IMR-90 (cell line): Measurements from ENCODE around the gene PDZD2. TPM values are rescaled to one million over a fixed set of nuclear protein-coding genes. Genes with fewer than 3 reads are reported as not detected.

Source experiments
- ATAC-seq: fragments of 200-7000 bp; cut with Tn5 transposase; 2 replicates; pipeline ENCODE4 v1.9.1; 2020; ENCODE audit warnings: low read depth, mild to moderate bottlenecking, moderate library complexity
- BruUV-seq: library from RNA; stranded (reverse); fragments of 400-500 nt; replicated peaks from 2 replicates; lab custom pipeline; 2021; lab: Mats Ljungman, UMichigan
- CTCF ChIA-PET: fragments of 300-600 bp; formaldehyde crosslinking; extraction: SDS; loops from one replicate; lab custom pipeline; 2021; ENCODE audit warnings: antibody characterized with exemption; lab: Yijun Ruan, JAX
- POLR2A ChIA-PET: fragments of 300-600 bp; sonication (Branson Sonifier 250); formaldehyde crosslinking; loops from one replicate; lab custom pipeline; 2022; ENCODE audit warnings: antibody characterized with exemption; ENCODE audit not compliant: unreplicated experiment; lab: Charles Lee
- DNase-seq: peaks from one replicate; pipeline ENCODE4 v3.0.0; 2013
- H2AFZ ChIP-seq: replicated peaks from 2 replicates; pipeline ENCODE3; 2013; ENCODE audit warnings: low read length, mild to moderate bottlenecking; ENCODE audit not compliant: poor library complexity
- H2AK5ac ChIP-seq: 2 replicates; pipeline ENCODE4 v1.6.1; 2013; ENCODE audit warnings: low read depth, low read length, inconsistent platforms
- H2AK9ac ChIP-seq: replicated peaks from 2 replicates; pipeline ENCODE3; 2013; ENCODE audit warnings: mild to moderate bottlenecking, low read depth, low read length, moderate library complexity; ENCODE audit not compliant: poor library complexity
- H2BK120ac ChIP-seq: 2 replicates; pipeline ENCODE4 v1.6.1; 2013; ENCODE audit warnings: low read depth, low read length, inconsistent platforms
- H2BK15ac ChIP-seq: 3 replicates; pipeline ENCODE4 v1.6.1; 2013; ENCODE audit warnings: low read depth, low read length, inconsistent platforms
- H2BK20ac ChIP-seq: 2 replicates; pipeline ENCODE4 v1.6.1; 2013; ENCODE audit warnings: low read depth, mild to moderate bottlenecking, inconsistent platforms, low read length, moderate library complexity
- H2BK5ac ChIP-seq: 2 replicates; pipeline ENCODE4 v1.6.1; 2013; ENCODE audit warnings: mild to moderate bottlenecking, low read depth, low read length, inconsistent platforms; ENCODE audit not compliant: poor library complexity, severe bottlenecking
- H3K14ac ChIP-seq: replicated peaks from 2 replicates; pipeline ENCODE4 v1.6.1; 2013; ENCODE audit warnings: low read depth, low read length, inconsistent platforms
- H3K18ac ChIP-seq: 2 replicates; pipeline ENCODE4 v1.6.1; 2013; ENCODE audit warnings: low read depth, low read length, control low read depth
- H3K23ac ChIP-seq: 2 replicates; pipeline ENCODE4 v1.6.1; 2013; ENCODE audit warnings: low read depth, low read length, inconsistent platforms
- H3K27ac ChIP-seq: 2 replicates; pipeline ENCODE4 v1.5.1; 2013; ENCODE audit warnings: mild to moderate bottlenecking, control low read depth, low read length; ENCODE audit not compliant: insufficient read depth
- H3K27me3 ChIP-seq: 2 replicates; pipeline ENCODE4 v1.6.1; 2013; ENCODE audit warnings: low read length; ENCODE audit not compliant: control insufficient read depth, insufficient read depth
- H3K36me3 ChIP-seq: 2 replicates; pipeline ENCODE4 v1.6.1; 2013; ENCODE audit warnings: low read length, mixed read lengths; ENCODE audit not compliant: control insufficient read depth, insufficient read depth
- H3K4ac ChIP-seq: 2 replicates; pipeline ENCODE4 v1.6.1; 2013; ENCODE audit warnings: low read depth, low read length, inconsistent platforms
- H3K4me1 ChIP-seq: 2 replicates; pipeline ENCODE4 v1.6.1; 2013; ENCODE audit warnings: low read length, mixed read lengths; ENCODE audit not compliant: control insufficient read depth, insufficient read depth
- H3K4me2 ChIP-seq: 2 replicates; pipeline ENCODE4 v1.6.1; 2013; ENCODE audit warnings: low read depth, mild to moderate bottlenecking, control low read depth, low read length, moderate library complexity
- H3K4me3 ChIP-seq: 2 replicates; pipeline ENCODE4 v1.5.1; 2013; ENCODE audit warnings: low read depth, mild to moderate bottlenecking, control low read depth, low read length, moderate library complexity; ENCODE audit not compliant: insufficient read depth
- H3K56ac ChIP-seq: 2 replicates; pipeline ENCODE4 v1.6.1; 2013; ENCODE audit warnings: low read length, inconsistent platforms; ENCODE audit not compliant: insufficient read depth; ENCODE audit errors: extremely low read depth
- H3K79me1 ChIP-seq, 2 experiments: 2 replicates each; pipeline ENCODE4 v1.6.1; 2013; ENCODE audit warnings: low read length in 2 of 2, inconsistent platforms in 1 of 2, low read depth in 1 of 2
- H3K9ac ChIP-seq: 2 replicates; pipeline ENCODE4 v1.6.1; 2013; ENCODE audit warnings: low read depth, low read length, control low read depth
- H3K9me1 ChIP-seq: 2 replicates; pipeline ENCODE4 v1.6.1; 2013; ENCODE audit warnings: low read length, inconsistent platforms; ENCODE audit not compliant: insufficient read depth
- H3K9me3 ChIP-seq: 2 replicates; pipeline ENCODE4 v1.6.1; 2013; ENCODE audit warnings: low read length; ENCODE audit not compliant: control insufficient read depth, insufficient read depth
- H4K20me1 ChIP-seq: 2 replicates; pipeline ENCODE4 v1.6.1; 2013; ENCODE audit warnings: low read length, inconsistent platforms; ENCODE audit not compliant: insufficient read depth
- H4K5ac ChIP-seq: 2 replicates; pipeline ENCODE4 v1.6.1; 2013; ENCODE audit warnings: mild to moderate bottlenecking, low read depth, low read length, control low read depth
- H4K8ac ChIP-seq, 2 experiments: 2 replicates each; pipeline ENCODE4 v1.6.1; 2013; ENCODE audit warnings: low read depth in 2 of 2, low read length in 2 of 2, control low read depth in 1 of 2, inconsistent platforms in 1 of 2
- H4K91ac ChIP-seq: 2 replicates; pipeline ENCODE4 v1.6.1; 2013; ENCODE audit warnings: low read depth, low read length, inconsistent platforms; ENCODE audit not compliant: insufficient read depth
- CTCF ChIP-seq: conservative IDR thresholded peaks from 2 replicates; pipeline ENCODE4 v1.5.1; 2012; ENCODE audit warnings: mild to moderate bottlenecking, low read depth, low read length, improper control_type of control experiment
- MAFK ChIP-seq: IDR thresholded peaks from 2 replicates; pipeline ENCODE4 v1.6.1; 2012; ENCODE audit warnings: low read depth, low read length, improper control_type of control experiment
- MXI1 ChIP-seq: IDR thresholded peaks from 2 replicates; pipeline ENCODE4 v1.6.1; 2012; ENCODE audit warnings: low read depth, mild to moderate bottlenecking, low read length, moderate library complexity, borderline replicate concordance
- NFE2L2 ChIP-seq: fragments of 150-350 bp; IDR thresholded peaks from 2 replicates; pipeline ENCODE4 v1.6.1; 2016; ENCODE audit warnings: low read depth, mild to moderate bottlenecking, low read length
- RAD21 ChIP-seq: IDR thresholded peaks from 2 replicates; pipeline ENCODE4 v1.6.1; 2012; ENCODE audit warnings: low read length, improper control_type of control experiment
- RFX5 ChIP-seq: IDR thresholded peaks from 2 replicates; pipeline ENCODE4 v1.8.0; 2012; ENCODE audit warnings: low read depth, mild to moderate bottlenecking, low read length, moderate library complexity
- SMC3 ChIP-seq: fragments of 150-350 bp; IDR thresholded peaks from 2 replicates; pipeline ENCODE4 v1.6.1; 2016; ENCODE audit warnings: low read depth, mild to moderate bottlenecking, antibody characterized with exemption, low read length, moderate library complexity
- WGBS, 2 experiments: methylation state at CpG; one replicate each; pipeline versions ENCODE4 v1.1.5 to v1.1.7; 2013; ENCODE audit warnings: missing lambda C conversion rate in 2 of 2; ENCODE audit not compliant: insufficient read length in 1 of 2; ENCODE audit errors: extremely low coverage in 2 of 2; 5-methylcytosine and 5-hydroxymethylcytosine counted together
- dilution Hi-C: fragments of 300-500 bp; cut with HindIII; formaldehyde crosslinking; loops from one replicate; pipeline ENCODE4 v1.14.3; 2018; ENCODE audit warnings: low sequenced_read_pairs; ENCODE audit not compliant: unreplicated experiment
- in situ Hi-C: fragments of 300-500 bp; cut with MboI; formaldehyde crosslinking; loops from 3 replicates; pipeline ENCODE4 v1.14.3; 2019; ENCODE audit warnings: low sequenced_read_pairs, inconsistent platforms, mixed read lengths
- intact Hi-C: fragments of 100-400 bp; cut with micrococcal nuclease; formaldehyde crosslinking; loops from 2 replicates; pipeline ENCODE4 v1.10.0; 2022
- polyA plus RNA-seq, 3 experiments: library from polyadenylated mRNA; depleted of rRNA; stranded (reverse); fragments of >200 nt; gene quantifications; 2 replicates each; pipeline ENCODE4 v1.2.3, GENCODE V29; 2012; ENCODE audit warnings: low replicate concordance in 1 of 3
- total RNA-seq: library from RNA; depleted of rRNA; stranded (reverse); fragments of >200 nt; gene quantifications from 2 replicates; pipeline ENCODE4 v1.2.3, GENCODE V29; 2012
- TF ChIP-seq, protein P1 (sequence below): fragments of 150-350 bp; IDR thresholded peaks from 2 replicates; pipeline ENCODE4 v1.6.1; 2016; ENCODE audit warnings: low read depth, mild to moderate bottlenecking, low read length, moderate library complexity, borderline replicate concordance

PDZD2 gene
- total and polyA plus RNA-seq, 2 of the 4 experiments (the other 2 are of a cell fraction): under 0.01 to 0.02 TPM

DNA sequence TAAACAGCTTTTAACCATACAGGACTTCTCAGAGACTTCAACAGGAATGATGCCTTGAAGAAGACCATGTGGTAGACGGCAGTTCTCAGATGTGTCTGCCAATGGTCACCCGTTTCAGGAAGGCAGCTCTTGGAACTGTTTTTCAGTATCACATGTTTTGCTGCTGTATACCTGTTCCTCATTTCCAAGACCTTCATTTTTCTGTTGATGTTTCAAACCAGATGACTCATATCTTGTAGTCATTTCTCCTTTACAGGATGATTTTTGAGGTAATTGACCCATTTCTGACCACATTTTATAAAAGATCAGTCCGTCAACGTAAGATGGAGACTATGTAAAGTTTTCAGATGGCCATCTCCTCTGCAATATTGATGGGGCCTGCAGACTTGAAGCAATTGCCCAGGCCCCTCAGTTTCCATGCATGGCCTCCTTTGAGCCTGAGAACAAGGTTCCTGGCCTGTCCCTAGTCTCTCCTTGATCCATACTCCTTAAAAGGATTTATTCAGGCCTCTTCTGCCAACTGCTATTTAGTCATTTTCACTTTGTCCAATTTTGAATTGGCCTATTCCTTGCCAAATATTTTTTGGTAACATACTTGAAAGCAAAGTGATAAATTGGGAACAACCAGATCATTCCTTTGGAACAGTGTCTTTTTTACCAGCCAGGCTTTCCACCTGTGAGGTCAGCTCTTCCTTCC is 128.6 kb downstream of the PDZD2 start:
- Histone ChIP-seq H3K9me1 (no peaks in the 10 kb centered on the region), H3K4me2 (no peak overlapping the region), H4K20me1 (no peaks in the 10 kb centered on the region), H3K56ac (no peak overlapping the region), H3K4ac (no peak overlapping the region), H3K18ac (no peak overlapping the region), H3K23ac (no peak overlapping the region), H2AK5ac (no peak overlapping the region), H2AFZ (no peak overlapping the region), H3K14ac (no peak overlapping the region), H2BK5ac (no peak overlapping the region), H2BK120ac (no peak overlapping the region), H2AK9ac (no peak overlapping the region), H3K27ac (no peak overlapping the region), H2BK20ac (no peak overlapping the region), H3K79me1 (no peaks in the 10 kb centered on the region), H3K9me3 (no peaks in the 10 kb centered on the region), H2BK15ac (no peak overlapping the region), H4K91ac (no peak overlapping the region), H3K36me3 (no peaks in the 10 kb centered on the region), H3K27me3 (peaks cover 13% of the 10 kb centered on the region), H4K8ac (no peak overlapping the region), H3K9ac (no peak overlapping the region), H4K5ac (no peak overlapping the region), H3K4me3 (no peak overlapping the region), H3K4me1 (no peaks in the 10 kb centered on the region)
- WGBS, 2 experiments: no CpG with 5 or more reads among the region's 4 CpGs
- no TSS peak for BruUV-seq
- ATAC-seq (no peak), DNase-seq (no peak)
- in situ Hi-C loops: no loop called here
- dilution Hi-C loops: no loop called here
- TF ChIP-seq RFX5 (no peak), MXI1 (no peak), MAFK (no peak), RAD21 (no peak), NFE2L2 (no peak), CTCF (no peak), SMC3 (no peak)
- TF ChIP-seq, protein P1, sequence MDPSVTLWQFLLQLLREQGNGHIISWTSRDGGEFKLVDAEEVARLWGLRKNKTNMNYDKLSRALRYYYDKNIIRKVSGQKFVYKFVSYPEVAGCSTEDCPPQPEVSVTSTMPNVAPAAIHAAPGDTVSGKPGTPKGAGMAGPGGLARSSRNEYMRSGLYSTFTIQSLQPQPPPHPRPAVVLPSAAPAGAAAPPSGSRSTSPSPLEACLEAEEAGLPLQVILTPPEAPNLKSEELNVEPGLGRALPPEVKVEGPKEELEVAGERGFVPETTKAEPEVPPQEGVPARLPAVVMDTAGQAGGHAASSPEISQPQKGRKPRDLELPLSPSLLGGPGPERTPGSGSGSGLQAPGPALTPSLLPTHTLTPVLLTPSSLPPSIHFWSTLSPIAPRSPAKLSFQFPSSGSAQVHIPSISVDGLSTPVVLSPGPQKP: no peak
- CTCF ChIA-PET: no interaction called here
- POLR2A ChIA-PET: no interaction called here
- intact Hi-C loops: no loop called here
